Peyer's patch (tissue), 4 donors: Measurements from ENCODE around the gene LAMB1.

Experiments
- POLR2A ChIP-seq, 2 donors: fragments of 450-650 bp; IDR thresholded peaks; one replicate each; pipeline ENCODE4 v1.5.1; 2017; ENCODE audit warnings: antibody characterized with exemption in 2 of 2, mild to moderate bottlenecking in 2 of 2, moderate library complexity in 2 of 2
- TF ChIP-seq, protein P1 (sequence below), 6 experiments: fragments of 450-650 bp in 4 of 6; fragments of 200-600 bp in 2 of 6; sonication (generic) in 1 of 6; IDR thresholded peaks; one replicate each; pipeline ENCODE4 v1.5.1; 2017 to 2019; ENCODE audit warnings: antibody characterized with exemption in 6 of 6, mild to moderate bottlenecking in 3 of 6, moderate library complexity in 1 of 6

GRCh38 chr7:107961405-107961804, 41.6 kb downstream of the LAMB1 start:
- TF ChIP-seq, protein P1, sequence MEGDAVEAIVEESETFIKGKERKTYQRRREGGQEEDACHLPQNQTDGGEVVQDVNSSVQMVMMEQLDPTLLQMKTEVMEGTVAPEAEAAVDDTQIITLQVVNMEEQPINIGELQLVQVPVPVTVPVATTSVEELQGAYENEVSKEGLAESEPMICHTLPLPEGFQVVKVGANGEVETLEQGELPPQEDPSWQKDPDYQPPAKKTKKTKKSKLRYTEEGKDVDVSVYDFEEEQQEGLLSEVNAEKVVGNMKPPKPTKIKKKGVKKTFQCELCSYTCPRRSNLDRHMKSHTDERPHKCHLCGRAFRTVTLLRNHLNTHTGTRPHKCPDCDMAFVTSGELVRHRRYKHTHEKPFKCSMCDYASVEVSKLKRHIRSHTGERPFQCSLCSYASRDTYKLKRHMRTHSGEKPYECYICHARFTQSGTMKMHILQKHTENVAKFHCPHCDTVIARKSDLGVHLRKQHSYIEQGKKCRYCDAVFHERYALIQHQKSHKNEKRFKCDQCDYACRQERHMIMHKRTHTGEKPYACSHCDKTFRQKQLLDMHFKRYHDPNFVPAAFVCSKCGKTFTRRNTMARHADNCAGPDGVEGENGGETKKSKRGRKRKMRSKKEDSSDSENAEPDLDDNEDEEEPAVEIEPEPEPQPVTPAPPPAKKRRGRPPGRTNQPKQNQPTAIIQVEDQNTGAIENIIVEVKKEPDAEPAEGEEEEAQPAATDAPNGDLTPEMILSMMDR (IDR thresholded peaks at IDR 0.05) = no peak
- no peak for TF ChIP-seq POLR2A (IDR thresholded peaks at IDR 0.05)
